Duodenal mucosa (tissue), 2 donors: ENCODE measurements around the gene NPAS1.
"Not testable (repeated sequence)": the region's sequence is repeated elsewhere in the genome, so short reads cannot be mapped to it uniquely, and the experiment has no call there.

Source experiments
- H3K27ac ChIP-seq: one replicate; pipeline ENCODE4 v1.7.0; 2013; ENCODE audit warnings: low read depth, low read length
- H3K27me3 ChIP-seq, 2 donors: one replicate each; pipeline ENCODE4 v1.7.0; 2013; ENCODE audit warnings: low read length in 2 of 2, control low read depth in 1 of 2; ENCODE audit not compliant: insufficient read depth in 2 of 2, control insufficient read depth in 1 of 2
- H3K36me3 ChIP-seq, 2 donors: one replicate each; pipeline ENCODE4 v1.7.0; 2013; ENCODE audit warnings: low read length in 2 of 2, control low read depth in 1 of 2; ENCODE audit not compliant: insufficient read depth in 2 of 2, control insufficient read depth in 1 of 2
- H3K4me1 ChIP-seq, 2 donors: one replicate each; pipeline ENCODE4 v1.7.0; 2013; ENCODE audit warnings: low read length in 2 of 2, control low read depth in 1 of 2; ENCODE audit not compliant: insufficient read depth in 2 of 2, control insufficient read depth in 1 of 2
- H3K4me3 ChIP-seq, 2 donors: one replicate each; pipeline ENCODE4 v1.7.0; 2013; ENCODE audit warnings: low read length in 2 of 2, low read depth in 1 of 2
- H3K9ac ChIP-seq, 2 donors: one replicate each; pipeline ENCODE4 v1.7.0; 2013; ENCODE audit warnings: low read length in 2 of 2, low read depth in 1 of 2
- H3K9me3 ChIP-seq, 2 donors: one replicate each; pipeline ENCODE4 v1.7.0; 2013; ENCODE audit warnings: low read length in 2 of 2, control low read depth in 1 of 2; ENCODE audit not compliant: control insufficient read depth in 1 of 2

The NPAS1 gene

DNA sequence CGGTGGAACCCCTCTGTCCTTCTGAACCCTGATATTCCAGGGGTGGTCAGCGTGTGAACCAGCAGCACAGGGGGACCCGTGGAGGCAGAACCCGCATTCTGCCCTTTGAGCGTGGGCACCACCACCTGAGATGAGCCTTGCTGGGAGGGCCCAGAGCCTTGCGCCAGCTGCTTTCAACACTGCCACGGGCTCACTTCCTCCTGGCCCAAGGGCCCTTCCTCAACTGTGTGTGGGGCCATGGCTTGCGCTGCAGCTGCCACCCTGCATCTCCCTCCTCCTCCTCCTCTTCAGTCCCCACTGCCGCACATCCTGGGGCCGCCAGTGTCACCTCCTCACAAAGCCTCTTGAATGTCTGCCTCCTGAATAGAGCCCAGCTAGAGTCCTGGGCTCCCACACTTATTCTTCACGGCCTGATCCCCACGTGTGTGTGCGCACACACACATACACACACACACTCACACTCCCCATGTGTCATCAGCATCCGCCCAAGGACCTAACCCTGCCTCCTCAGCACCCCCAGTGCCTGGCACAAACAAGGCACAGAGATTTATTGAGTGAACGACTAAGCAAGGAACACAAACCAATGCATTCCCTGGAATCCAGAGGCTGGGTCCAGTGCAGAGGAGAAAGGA is 55.7 kb downstream of the NPAS1 start:
- H3K9ac ChIP-seq, result no peak overlapping the region
- H3K4me1 ChIP-seq, result no peaks in the 10 kb centered on the region
- H3K27me3 ChIP-seq, result no peaks in the 10 kb centered on the region
- peaks cover 43 to 66% of the 10 kb centered on the region in 2 donors for H3K36me3 ChIP-seq
- H3K4me3 ChIP-seq, result no peak overlapping the region
- no peak overlapping the region for H3K27ac ChIP-seq
- no peaks in the 10 kb centered on the region for H3K9me3 ChIP-seq

DNA sequence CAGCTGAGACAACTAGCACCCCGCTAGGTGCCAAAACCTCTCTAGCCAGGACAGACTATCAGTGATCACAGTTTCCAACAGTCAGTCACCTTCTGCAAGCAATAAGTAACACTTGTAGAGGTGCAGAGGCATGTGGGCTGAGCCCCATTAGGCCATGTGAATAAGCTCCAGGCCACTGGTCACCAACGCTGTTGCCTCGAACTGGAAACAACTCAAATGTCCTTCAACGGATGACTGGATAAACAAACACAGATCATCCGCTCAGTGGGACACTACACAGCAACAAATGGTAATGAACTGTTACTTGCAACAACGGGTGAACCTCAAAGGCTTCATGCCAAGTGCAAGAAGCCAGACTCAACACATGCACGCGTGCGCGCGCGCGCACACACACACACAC is 56.3 kb downstream of the NPAS1 start:
- Histone ChIP-seq H3K27ac (no peak overlapping the region), H3K4me1 (no peaks in the 10 kb centered on the region), H3K27me3 (no peaks in the 10 kb centered on the region), H3K9ac (no peak overlapping the region), H3K4me3 (no peak overlapping the region), H3K9me3 (no peaks in the 10 kb centered on the region), H3K36me3 (peaks cover 37 to 65% of the 10 kb centered on the region in 2 donors)

DNA sequence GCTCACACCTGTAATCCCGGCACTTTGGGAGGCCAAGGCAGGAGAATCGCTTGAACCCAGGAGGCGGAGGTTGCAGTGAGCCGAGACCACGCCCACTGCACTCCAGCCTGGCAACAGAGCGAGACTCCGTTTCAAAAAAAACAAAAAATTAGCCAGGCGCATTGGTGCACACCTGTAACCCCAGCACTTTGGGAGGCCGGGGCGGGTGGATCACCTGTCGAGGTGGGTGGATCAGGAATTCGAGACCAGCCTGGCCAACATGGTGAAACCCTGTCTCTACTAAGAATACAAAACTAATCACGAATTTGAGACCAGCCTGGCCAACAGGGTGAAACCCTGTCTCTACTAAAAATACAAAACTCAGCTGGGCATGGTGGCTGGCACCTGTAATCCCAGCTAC is 58.7 kb downstream of the NPAS1 start:
- not testable (repeated sequence) for H3K27me3 ChIP-seq, H3K4me3 ChIP-seq, H3K9ac ChIP-seq, H3K9me3 ChIP-seq, H3K27ac ChIP-seq, H3K4me1 ChIP-seq
- H3K36me3 ChIP-seq, result peaks cover 36 to 68% of the 10 kb centered on the region in 2 donors

DNA sequence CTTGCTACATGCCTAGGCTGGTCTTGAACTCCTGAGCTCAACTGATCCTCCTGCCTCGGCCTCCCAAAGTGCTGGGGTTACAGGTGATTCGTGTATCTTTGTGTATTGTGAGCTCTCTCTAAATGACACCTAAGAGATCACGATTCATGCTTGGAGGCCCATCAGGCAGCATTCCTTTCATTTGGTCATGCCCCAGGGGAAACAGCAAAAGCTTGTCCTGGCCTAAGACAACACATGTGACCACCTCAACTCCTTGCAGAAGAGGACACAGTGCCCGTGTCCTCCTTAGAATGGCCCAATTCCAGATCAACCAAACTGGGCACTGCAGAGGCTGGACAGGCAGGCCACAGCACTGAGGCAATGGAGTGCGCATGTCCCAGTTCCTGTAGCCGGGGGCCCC is 61.5 kb downstream of the NPAS1 start:
- H3K9ac ChIP-seq, result no peak overlapping the region
- H3K27ac ChIP-seq, result no peak overlapping the region
- H3K4me3 ChIP-seq, result no peak overlapping the region
- no peaks in the 10 kb centered on the region for H3K27me3 ChIP-seq
- H3K4me1 ChIP-seq, result no peaks in the 10 kb centered on the region
- no peaks in the 10 kb centered on the region for H3K9me3 ChIP-seq
- H3K36me3 ChIP-seq, result peaks cover 34 to 71% of the 10 kb centered on the region in 2 donors

DNA sequence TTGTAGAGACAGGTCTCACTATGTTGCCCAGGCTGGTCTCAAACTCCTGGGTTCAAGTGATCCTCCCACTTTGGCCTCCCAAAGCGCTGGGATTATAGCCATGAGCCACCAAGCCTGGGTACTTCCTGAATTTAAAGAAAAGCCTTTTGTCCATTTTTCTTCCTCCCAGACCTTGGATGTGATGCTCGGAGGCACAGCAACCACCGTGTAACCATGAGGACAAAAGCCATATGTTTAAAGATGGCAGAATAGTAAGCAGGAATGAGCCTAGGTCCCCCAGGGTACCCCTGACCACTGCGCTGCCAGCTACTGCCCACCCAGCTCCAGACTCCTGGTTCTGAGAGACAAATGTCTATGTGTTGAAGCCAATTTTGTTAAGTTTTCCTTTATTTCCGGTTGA is 62.9 kb downstream of the NPAS1 start:
- no peak overlapping the region for H3K4me3 ChIP-seq
- peaks cover 37 to 71% of the 10 kb centered on the region in 2 donors for H3K36me3 ChIP-seq
- no peaks in the 10 kb centered on the region for H3K27me3 ChIP-seq
- no peak overlapping the region for H3K9ac ChIP-seq
- H3K27ac ChIP-seq, result no peak overlapping the region
- no peaks in the 10 kb centered on the region for H3K9me3 ChIP-seq
- no peaks in the 10 kb centered on the region for H3K4me1 ChIP-seq

DNA sequence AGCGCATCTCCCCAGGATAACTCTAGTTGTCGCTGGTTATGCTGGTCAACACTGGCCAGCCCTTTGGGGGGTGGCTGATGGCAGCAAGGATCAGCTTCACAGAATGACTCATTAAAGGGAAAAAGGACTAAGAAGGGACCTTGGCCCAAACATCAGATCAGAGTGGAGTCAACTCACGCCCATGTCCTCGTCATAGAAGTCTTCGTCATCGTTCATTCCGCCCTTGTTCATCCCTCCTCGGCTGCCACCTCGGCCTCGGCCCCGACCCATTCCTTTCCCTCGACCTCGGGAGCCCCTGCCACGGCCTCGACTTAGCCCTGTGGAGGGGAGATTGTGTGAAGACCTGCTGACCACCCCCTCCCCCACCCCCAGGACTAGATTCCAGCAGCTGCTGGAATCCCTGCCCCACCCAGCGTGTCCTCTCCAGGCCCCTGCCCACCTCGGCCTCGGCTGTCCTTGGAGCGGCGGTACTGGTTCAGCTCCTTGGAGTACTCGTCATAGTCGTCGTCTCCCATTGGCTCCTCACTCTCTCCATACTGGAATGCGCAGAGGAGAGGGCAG is 65.3 kb downstream of the NPAS1 start:
- Histone ChIP-seq H3K4me3 (no peak overlapping the region), H3K9me3 (no peaks in the 10 kb centered on the region), H3K27me3 (no peaks in the 10 kb centered on the region), H3K4me1 (peaks cover 7 to 10% of the 10 kb centered on the region in 2 donors), H3K9ac (no peak overlapping the region), H3K27ac (no peak overlapping the region), H3K36me3 (peaks cover 39 to 82% of the 10 kb centered on the region in 2 donors)

DNA sequence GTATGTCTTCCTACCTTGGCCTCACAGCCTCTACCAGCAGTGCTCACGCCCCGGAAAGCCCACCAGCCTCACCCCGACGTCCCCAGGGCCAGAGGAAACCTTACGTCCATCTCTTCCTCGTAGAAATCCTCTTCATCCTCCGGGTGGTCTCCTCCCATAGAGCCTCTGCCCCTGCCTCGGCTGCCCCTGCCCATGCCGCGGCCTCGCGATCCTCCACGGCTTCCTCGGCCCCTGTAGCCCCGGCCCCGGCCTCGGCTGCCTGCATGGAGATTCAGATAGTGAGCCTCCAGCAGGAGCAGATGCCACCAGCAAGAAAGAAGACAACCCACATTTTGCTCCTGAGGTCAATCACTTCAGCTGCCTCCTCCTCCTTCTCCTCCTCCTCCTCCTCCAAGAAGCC is 66.6 kb downstream of the NPAS1 start:
- Histone ChIP-seq H3K9ac (no peak overlapping the region), H3K27me3 (no peaks in the 10 kb centered on the region), H3K36me3 (peaks cover 44 to 82% of the 10 kb centered on the region in 2 donors), H3K9me3 (no peaks in the 10 kb centered on the region), H3K4me3 (no peak overlapping the region), H3K27ac (no peak overlapping the region), H3K4me1 (peaks cover 13 to 16% of the 10 kb centered on the region in 2 donors)

DNA sequence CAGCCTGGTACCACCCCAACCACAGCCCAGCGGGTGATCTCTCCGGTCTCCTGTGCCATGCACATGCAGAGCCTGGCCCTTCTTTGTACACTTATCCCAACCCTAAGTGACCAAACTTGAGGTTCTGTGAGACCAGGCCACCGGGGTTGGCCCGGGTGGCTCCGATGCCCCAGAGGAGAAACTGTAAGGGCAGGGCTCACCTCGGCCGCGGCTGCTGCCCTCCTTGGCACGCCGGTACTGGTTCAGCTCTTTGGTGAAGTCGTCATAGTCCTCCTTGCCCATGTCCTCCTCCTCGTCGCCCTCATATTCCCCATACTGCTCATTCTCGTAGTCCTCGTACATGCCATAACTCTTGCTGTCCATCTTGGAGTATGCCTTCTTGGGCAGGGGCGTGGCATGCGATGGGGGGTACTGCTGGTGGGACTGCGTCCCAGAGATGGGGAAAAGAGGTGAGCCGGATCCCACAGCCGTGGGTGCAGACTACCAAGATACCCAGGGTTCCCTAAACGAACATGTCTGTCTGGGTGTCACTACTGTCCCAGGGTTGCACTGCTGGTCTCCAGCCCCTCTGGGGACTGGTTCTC is 70.2 kb downstream of the NPAS1 start:
- peaks cover 21 to 29% of the 10 kb centered on the region in 2 donors for H3K4me1 ChIP-seq
- peak overlapping the region; percentile 44 to 47 for H3K9ac ChIP-seq
- peak overlapping the region; percentile 85 for H3K27ac ChIP-seq
- peaks cover 24 to 68% of the 10 kb centered on the region in 2 donors for H3K36me3 ChIP-seq
- H3K9me3 ChIP-seq, result no peaks in the 10 kb centered on the region
- no peak overlapping the region for H3K4me3 ChIP-seq
- no peaks in the 10 kb centered on the region for H3K27me3 ChIP-seq

DNA sequence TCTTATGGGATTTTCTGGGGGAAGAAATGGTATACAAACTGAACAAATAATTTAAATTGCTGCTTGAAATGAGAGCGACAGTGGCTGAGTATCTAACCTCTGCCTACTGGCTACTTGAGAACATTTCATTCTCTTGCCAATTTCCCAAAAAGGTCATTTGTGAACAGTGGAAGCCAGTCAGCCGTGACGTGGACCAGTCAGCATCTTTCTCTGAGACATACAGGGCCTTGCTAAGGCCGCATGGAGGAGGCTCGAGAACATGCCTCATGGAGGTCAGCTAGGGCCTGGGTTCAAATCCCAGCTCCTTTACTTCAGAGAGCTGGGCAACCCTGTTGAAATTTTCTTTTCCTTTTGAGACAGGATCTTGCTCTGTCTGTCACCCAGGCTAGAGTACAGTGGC is 73.6 kb downstream of the NPAS1 start:
- Histone ChIP-seq H3K9me3 (no peaks in the 10 kb centered on the region), H3K27me3 (no peaks in the 10 kb centered on the region), H3K4me3 (no peak overlapping the region), H3K36me3 (peaks cover 13 to 41% of the 10 kb centered on the region in 2 donors), H3K4me1 (peaks cover 55 to 61% of the 10 kb centered on the region in 2 donors), H3K9ac (no peak overlapping the region), H3K27ac (no peak overlapping the region)

DNA sequence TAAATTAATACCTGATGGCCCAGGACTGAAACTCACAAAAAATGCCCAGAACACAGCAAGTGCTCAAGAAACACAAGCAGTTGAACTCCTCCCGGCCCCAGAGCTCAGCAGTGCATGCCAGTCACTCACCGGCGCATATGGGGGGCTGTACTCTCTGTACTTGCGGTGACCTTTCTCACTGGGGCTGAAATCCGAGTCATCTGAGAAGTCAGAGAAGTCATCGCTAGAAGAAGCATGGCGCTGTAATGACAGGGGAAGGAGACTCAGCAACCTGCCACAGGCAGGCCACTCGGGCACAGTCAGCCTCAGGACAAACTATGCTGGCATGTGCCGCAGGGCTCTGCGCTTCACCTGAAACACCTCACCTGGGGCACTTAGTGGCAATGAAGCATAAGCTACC is 74.2 kb downstream of the NPAS1 start:
- Histone ChIP-seq H3K4me3 (no peak overlapping the region), H3K36me3 (peaks cover 13 to 41% of the 10 kb centered on the region in 2 donors), H3K4me1 (peaks cover 61% of the 10 kb centered on the region in 2 donors), H3K27me3 (no peaks in the 10 kb centered on the region), H3K9ac (peak overlapping the region in 1 of 2 donors; percentile 85), H3K9me3 (no peaks in the 10 kb centered on the region), H3K27ac (no peak overlapping the region)
